GM18951 (cell line): ENCODE results near the gene ANXA4.

Source experiments
- POLR2A ChIP-seq: IDR thresholded peaks from 4 replicates; pipeline ENCODE4 v1.6.1; 2011; ENCODE audit warnings: mild to moderate bottlenecking; ENCODE audit not compliant: insufficient read length, insufficient read depth; ENCODE audit errors: extremely low read depth
- in situ Hi-C: fragments of 300-500 bp; cut with MboI; formaldehyde crosslinking; loops from one replicate; pipeline ENCODE4 v1.12.0; 2022; ENCODE audit warnings: low sequenced_read_pairs, mixed read lengths, inconsistent platforms; ENCODE audit not compliant: unreplicated experiment

The ANXA4 gene

GRCh38 chr2:69711971-69712370 lies 30.0 kb upstream of the ANXA4 start:
- TF ChIP-seq POLR2A, result no peak
- in situ Hi-C loops, result loop anchor here (5.0 kb wide), 1 partner anchor 145 kb away; no protein-coding TSS in a partner anchor

GRCh38 chr2:69714024-69714423 lies 27.9 kb upstream of the ANXA4 start:
- in situ Hi-C loops, result loop anchor here (5.0 kb wide), 1 partner anchor 147 kb away; no protein-coding TSS in a partner anchor
- TF ChIP-seq POLR2A, result no peak

- in situ Hi-C loops, result loop anchor here (5.0 kb wide), 1 partner anchor 147 kb away; no protein-coding TSS in a partner anchor
Observed at GRCh38 chr2:69714539-69715220, 27.3 kb upstream of the ANXA4 start.

GRCh38 chr2:69715964-69716363 lies 26.0 kb upstream of the ANXA4 start:
- in situ Hi-C loops, result no loop called here
- TF ChIP-seq POLR2A, result no peak

- in situ Hi-C loops, result no loop called here
- TF ChIP-seq POLR2A, result no peak
Observed at GRCh38 chr2:69716555-69717120, 25.3 kb upstream of the ANXA4 start.

- TF ChIP-seq POLR2A, result no peak
- in situ Hi-C loops, result no loop called here
Observed at GRCh38 chr2:69717186-69717585, 24.7 kb upstream of the ANXA4 start.

- in situ Hi-C loops, result no loop called here
Observed at GRCh38 chr2:69717861-69718273, 24.1 kb upstream of the ANXA4 start.

GRCh38 chr2:69718338-69718965 lies 23.5 kb upstream of the ANXA4 start:
- in situ Hi-C loops, result no loop called here
- no peak for TF ChIP-seq POLR2A

More at GRCh38 chr2:69717861-69718273, 24.1 kb upstream of the ANXA4 start:
- no peak for TF ChIP-seq POLR2A

GRCh38 chr2:69720404-69720803 lies 21.5 kb upstream of the ANXA4 start:
- in situ Hi-C loops, result loop anchor here (5.0 to 10.0 kb wide), 2 partner anchors 92 to 174 kb away; partner anchors contain the start of gene SNRNP27
- TF ChIP-seq POLR2A, result no peak

GRCh38 chr2:69721022-69721421 lies 20.9 kb upstream of the ANXA4 start:
- in situ Hi-C loops, result loop anchor here (5.0 to 10.0 kb wide), 2 partner anchors 91 to 174 kb away; partner anchors contain the start of gene SNRNP27

GRCh38 chr2:69723791-69724190 lies 18.1 kb upstream of the ANXA4 start:
- no peak for TF ChIP-seq POLR2A
- in situ Hi-C loops, result loop anchor here (5.0 to 10.0 kb wide), 2 partner anchors 89 to 171 kb away; partner anchors contain the start of gene SNRNP27

More at GRCh38 chr2:69721022-69721421, 20.9 kb upstream of the ANXA4 start:
- no peak for TF ChIP-seq POLR2A

- TF ChIP-seq POLR2A, result no peak
- in situ Hi-C loops, result loop anchor here (5.0 to 10.0 kb wide), 2 partner anchors 88 to 170 kb away; partner anchors contain the start of gene SNRNP27
Observed at GRCh38 chr2:69724540-69725159, 17.3 kb upstream of the ANXA4 start.
